ENCODE measurements around the gene SPAG16.

The SPAG16 gene

DNA sequence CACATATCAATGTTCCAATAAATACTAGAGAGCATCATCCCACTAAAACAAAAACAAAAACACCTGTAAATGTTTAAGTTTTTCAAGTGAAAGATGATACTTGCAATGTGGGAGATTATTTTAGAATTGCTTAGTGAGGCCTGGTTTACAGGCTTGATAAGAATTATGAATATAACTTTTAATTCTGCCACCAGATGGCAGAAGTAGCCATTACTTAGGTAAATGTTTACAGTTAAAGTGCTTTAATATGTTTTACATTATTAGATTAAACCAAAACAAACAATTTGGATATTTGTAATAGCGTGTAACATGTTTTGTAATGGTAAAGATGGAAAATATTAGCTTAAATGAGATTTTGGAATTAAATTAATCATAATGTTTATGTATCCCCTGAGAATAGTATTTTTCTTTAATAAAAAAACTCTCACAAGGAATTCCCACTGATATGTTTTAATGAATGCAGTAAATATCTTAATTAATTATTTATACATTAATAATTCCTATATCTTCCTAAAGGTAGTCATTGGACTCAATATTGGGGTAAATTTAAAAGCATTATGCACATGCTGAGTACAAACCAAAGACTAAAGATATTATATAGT, 522.0 kb downstream of the SPAG16 start:
- no peak for DNase-seq (ENCODE audit: low read depth, low spot score)

DNA sequence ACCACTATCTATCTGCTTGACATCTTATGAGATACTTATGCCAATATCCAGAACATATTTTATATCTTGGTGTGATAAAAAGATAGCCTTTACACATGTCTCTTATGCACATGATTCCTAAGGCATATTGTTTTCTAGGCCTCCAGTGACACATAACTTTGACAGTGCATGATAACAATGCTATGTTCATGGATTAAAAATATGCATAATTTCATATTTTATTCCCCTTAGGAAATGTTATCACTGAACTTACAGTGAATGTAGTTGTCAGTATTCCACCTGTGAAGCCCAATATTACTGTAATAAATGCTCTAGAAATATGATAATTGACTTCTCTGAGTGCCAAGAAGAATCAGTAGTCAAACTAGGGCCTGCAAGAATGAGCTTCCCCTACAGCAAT, 532.3 kb downstream of the SPAG16 start:
- DNase-seq (ENCODE audit: low read depth, low spot score): no peak

DNA sequence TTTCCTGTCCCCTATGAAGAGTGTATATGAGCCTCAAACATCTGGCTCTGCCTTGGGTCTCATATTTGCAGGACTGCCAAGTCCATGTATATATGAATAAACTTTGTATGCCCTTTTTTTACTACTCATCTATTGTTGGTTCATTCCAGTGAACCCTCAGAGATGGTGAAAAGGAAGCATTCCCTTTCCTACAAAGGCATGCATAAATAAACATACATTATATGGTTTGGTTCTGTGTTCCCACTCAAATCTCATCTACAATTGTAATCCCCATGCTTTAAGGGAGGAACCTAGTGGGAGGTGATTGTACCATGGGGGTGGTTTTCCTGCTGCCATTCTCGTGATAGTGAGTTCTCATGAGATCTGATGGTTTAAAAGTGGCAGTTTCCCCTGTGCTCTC, 534.2 kb downstream of the SPAG16 start:
- no peak for DNase-seq (ENCODE audit: low read depth, low spot score)

DNA sequence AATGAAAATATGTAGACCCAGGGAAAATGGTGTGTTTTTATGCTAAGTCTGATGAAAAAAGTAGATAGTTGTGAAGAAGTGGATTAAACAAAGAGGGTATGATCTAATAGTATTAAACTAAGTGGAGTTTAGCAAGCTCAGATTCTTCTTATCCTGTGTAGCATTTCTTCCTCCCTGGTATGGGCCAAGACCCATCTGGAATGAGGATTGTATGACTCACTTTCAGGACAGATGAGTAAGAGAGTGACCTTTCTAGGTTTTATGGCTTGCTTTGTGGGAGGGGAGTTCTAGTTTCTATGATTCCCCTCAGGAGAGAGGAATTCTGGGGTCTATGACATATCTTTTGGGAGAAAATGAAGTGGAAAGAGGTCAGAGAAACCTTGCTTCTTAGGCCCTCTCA, 550.1 kb downstream of the SPAG16 start:
- no peak for DNase-seq (ENCODE audit: low read depth, low spot score)

DNA sequence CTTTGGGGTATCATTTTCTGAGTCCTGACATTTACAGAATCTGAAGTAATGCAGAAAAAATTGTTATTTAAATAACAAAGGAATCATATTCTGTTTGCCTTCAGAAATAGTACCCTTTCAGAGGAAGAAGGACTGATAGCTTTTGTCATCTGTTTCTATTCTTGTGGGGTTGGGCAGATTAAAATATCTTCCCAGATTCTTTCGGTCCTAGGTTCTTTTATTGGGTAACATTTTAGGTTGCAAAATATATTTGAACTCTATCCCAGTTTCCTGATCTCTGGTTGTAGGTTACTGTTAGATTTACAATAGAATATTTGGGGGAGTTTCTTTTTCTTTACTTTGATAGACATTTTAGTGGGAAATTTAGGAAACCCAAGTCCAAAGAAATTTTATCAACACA, 550.5 kb downstream of the SPAG16 start:
- DNase-seq (ENCODE audit: low read depth, low spot score): no peak

- DNase-seq (ENCODE audit: low read depth, low spot score): no peak
These were observed 562.6 kb downstream of the SPAG16 start for GRCh38 chr2:213846856-213847255.

DNA sequence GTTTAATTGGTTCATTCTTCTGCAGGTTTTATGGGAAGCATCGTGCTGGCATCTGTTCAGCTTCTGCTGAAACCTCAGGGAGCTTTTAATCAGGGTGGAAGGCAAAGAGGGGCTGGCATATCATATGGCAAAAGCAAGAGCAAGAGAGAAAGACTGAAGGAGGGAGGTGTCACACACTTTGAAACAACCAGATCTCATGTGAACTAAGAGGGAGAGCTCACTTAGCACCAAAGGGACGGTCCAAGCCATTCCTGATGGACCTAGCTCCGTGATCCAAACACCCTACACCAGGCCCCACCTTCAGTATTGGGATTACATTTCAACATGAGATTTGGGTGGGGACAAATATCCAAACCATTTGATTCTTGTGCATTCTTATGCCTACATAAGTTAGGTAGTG, 563.1 kb downstream of the SPAG16 start:
- DNase-seq (ENCODE audit: low read depth, low spot score): no peak

DNA sequence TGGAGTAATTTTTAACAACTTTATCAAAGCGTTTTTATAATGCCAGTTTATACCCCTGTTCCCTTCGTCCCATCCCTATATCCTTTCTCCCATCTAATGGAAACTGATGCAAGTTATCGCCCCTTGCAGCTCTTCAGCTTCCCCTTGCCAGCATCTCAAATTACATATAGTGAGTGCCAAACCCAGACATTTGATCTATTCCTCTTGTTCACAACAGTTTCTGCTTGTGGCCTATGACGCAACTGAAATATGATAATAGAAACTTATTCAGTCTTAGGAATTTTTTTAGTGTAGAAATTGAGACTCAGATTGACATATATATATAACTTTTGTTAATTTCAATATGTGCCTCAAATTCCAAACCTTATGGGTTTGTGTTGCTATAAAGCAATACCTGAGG, 564.4 kb downstream of the SPAG16 start:
- no peak for DNase-seq (ENCODE audit: low read depth, low spot score)

GRCh38 chr2:213861638-213862037, 577.4 kb downstream of the SPAG16 start:
- DNase-seq (ENCODE audit: low read depth, low spot score): no peak

GRCh38 chr2:213862407-213863076, 578.3 kb downstream of the SPAG16 start:
- no peak for DNase-seq (ENCODE audit: low read depth, low spot score)

DNA sequence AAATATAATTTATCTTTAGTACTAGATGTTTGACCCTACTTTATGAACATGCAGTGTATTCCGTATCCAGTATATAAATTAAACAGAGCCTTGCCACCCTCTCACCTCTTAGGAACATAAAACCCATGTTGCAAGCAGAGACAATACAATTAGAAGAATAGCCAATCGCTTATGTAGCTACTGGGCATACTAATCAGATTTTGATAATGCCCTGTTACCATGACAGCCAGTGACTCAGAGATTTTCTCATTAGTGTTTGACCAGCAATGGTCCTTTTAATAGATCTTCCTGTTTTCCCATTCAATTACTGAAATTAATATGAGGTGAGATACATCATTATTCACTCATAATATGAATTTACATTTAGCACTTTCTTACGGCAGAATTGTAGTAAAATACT, 579.3 kb downstream of the SPAG16 start:
- DNase-seq (ENCODE audit: low read depth, low spot score): no peak

DNA sequence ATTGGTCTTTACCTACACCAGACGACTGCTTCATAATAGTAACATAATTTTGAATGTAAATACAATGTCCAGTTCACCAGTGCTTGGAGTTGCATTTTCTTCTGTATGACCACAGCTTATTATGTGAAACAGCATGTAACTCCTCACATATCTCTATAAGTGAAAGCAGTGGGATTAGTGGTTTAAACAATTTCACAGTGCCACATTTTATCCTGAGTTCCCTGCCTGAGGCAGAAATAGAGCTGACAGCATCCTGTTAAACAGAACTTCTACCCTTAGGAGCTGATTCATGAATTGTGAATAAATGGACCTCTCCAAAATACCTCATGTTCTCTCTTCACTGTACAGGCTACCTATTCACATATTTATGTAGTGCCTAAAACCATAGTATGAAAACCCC, 584.3 kb downstream of the SPAG16 start:
- DNase-seq (ENCODE audit: low read depth, low spot score): no peak

- no peak for DNase-seq (ENCODE audit: low read depth, low spot score)
These were observed 601.2 kb downstream of the SPAG16 start for GRCh38 chr2:213885485-213885884.

GRCh38 chr2:213914510-213914909, 630.2 kb downstream of the SPAG16 start:
- DNase-seq (ENCODE audit: low read depth, low spot score): no peak

DNA sequence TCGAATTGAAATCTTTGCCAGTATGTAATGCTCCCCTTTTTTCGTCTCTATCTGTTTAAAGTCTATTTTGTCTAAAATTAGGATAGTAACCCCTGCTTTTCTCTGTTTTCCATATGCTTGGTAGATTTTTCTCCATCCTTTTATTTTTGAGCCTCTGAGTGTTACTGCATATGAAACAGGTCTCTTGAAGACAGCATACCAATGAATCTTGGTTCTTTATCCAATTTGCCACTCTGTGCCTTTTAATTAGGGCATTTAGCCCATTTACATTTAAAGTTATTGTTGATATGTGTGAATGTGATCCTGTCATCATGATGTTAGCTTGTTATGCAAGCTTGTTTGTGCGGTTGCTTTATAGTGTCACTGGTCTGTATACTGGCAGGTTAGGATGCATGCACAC, 635.8 kb downstream of the SPAG16 start:
- DNase-seq (ENCODE audit: low read depth, low spot score): no peak

GRCh38 chr2:213923543-213923942, 639.3 kb downstream of the SPAG16 start:
- no peak for DNase-seq (ENCODE audit: low read depth, low spot score)

- no peak for DNase-seq (ENCODE audit: low read depth, low spot score)
These were observed 650.3 kb downstream of the SPAG16 start for GRCh38 chr2:213934560-213934959.

- no peak for DNase-seq (ENCODE audit: low read depth, low spot score)
These were observed 673.8 kb downstream of the SPAG16 start for GRCh38 chr2:213958086-213958485.

- no peak for DNase-seq (ENCODE audit: low read depth, low spot score)
These were observed 675.3 kb downstream of the SPAG16 start for GRCh38 chr2:213959589-213959988.

- no peak for DNase-seq (ENCODE audit: low read depth, low spot score)
These were observed 687.3 kb downstream of the SPAG16 start for GRCh38 chr2:213971536-213971935.

DNA sequence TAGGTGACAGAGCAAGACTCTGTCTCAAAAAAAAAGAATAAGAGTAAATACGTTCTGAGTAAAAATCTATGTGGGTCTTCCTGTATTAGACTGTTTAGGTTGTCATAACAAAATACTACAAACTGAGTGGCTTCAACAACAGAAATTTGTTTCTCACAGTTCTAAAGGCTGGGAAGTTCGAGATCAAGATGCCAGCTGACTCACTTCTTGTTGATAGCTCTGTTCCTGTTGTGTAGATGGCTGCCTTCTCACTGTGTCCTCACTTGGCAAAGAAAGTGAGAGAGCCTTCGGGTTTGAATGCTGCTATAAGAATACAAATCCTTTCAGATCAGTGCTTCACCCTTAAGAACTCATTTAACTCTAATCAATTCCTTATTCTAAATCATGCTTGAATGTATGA, 696.6 kb downstream of the SPAG16 start:
- no peak for DNase-seq (ENCODE audit: low read depth, low spot score)

DNA sequence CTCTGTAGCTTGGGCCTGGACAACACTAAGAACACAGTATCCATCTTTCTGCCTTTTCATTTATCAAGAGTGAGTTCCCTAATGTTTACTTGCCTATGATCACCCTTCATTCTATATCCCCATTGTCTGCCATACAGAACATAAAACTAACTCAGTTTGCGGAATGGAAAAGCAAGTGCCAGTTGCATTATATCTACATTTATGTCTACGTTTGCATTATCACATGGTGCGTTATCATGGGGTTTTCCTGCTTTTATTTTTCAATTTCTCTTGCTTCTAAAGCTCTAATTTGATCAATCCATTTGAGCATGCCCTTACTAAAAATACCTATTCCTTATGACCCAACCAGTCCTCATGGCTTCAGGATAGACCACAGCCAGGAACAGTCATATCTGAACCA, 704.9 kb downstream of the SPAG16 start:
- DNase-seq (ENCODE audit: low read depth, low spot score): no peak

DNA sequence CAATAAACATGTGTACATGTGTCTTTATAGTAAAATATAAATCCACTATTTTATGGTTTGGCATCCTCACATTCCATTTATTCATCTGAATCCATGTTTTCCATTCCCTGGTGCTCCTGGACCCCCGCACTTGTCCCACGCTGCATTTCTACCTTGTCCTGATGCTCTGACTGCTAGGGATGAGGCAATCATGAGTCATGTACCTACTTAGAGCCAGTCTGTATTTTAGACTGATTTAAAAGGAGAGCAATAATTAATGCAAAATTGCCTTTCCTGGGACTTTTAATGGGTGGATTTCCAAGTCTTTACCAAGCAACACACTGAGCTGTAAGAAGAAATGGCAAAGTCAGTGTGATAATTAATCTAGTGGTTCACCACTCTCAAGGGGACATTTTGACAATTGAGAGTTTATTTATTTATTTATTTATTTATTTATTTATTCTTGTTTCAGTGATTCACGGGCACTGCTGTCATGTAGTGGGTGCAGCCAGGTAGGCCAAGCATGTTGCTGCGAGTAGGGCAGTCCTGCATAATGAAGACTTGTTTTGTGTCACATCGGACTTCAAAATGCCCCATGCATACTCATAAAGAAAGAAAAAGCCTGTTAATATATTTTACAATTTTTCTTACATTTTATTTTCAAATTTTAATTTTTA, 707.3 kb downstream of the SPAG16 start:
- no peak for DNase-seq (ENCODE audit: low read depth, low spot score)

Measured in activated CD4-positive, CD25-positive, alpha-beta regulatory T cell treated with anti-CD3 and anti-CD28 coated beads, Interleukin-2, amount 50 U/mL, for 16 hours (primary cell).